ENCODE measurements around the gene IGFALS.

- TF ChIP-seq POLR2AphosphoS5 (IDR thresholded peaks at IDR 0.05) = no peak
- no peak for TF ChIP-seq CTCF (IDR thresholded peaks at IDR 0.05)
- no peak for TF ChIP-seq POLR2A (IDR thresholded peaks at IDR 0.05)
- TF ChIP-seq EP300 (IDR thresholded peaks at IDR 0.05) = no peak
Measured at GRCh38 chr16:1825381-1825863, 31.9 kb upstream of the IGFALS start.

All from suprapubic skin (tissue), 4 donors.